ENCODE data around the gene DYNC1I1. TPM values are rescaled to one million over a fixed set of nuclear protein-coding genes. Genes with fewer than 3 reads are reported as not detected.

Gene DYNC1I1
- total RNA-seq, 1 experiment from 2014 or later, result not detected

DNA sequence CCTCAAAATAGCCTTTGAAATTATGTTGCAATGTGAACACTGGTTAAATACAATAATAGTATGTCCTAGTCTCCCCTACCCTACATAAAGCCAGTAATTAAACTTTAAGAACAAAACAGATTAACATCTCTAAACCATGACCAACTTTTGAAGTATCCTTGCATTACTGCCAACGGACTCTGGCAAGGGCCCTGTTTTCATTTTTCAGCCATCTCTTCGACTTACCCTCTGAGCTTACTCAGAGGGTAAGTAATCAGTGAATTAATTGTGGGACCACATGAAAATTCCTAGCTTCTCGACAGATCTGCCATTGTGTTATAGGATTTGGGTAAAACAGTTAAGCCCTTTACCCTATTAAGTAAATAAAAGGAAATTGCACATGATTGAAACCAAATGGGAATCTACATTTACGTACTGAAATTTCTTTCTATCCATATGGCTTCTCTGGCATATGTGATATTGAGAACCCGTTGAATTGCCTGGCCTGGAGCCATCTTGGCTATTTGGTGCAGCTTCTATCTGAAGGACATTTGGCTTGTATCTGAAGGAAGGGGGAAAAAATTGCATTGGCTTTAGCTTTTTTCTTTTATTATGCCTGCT lies 39.6 kb downstream of the DYNC1I1 start:
- ChIA-PET CTCF (no interaction called here), POLR2A (ENCODE audit: unreplicated experiment) (no interaction called here)
- H3K79me2 ChIP-seq (ENCODE audit: low read depth), result no peaks in the 10 kb centered on the region
- no peak overlapping the region for H2AFZ ChIP-seq
- H3K4me1 ChIP-seq (replicated peaks; ENCODE audit: insufficient read depth), result no peaks in the 10 kb centered on the region
- H4K20me1 ChIP-seq (ENCODE audit: insufficient read depth), result no peaks in the 10 kb centered on the region
- DNase-seq, result no peak
- intact Hi-C loops (cut with micrococcal nuclease; ENCODE audit: unreplicated experiment), result no loop called here
- no peaks in the 10 kb centered on the region for H3K36me3 ChIP-seq (ENCODE audit: low read depth)
- no peaks in the 10 kb centered on the region for H3K9me2 ChIP-seq (ENCODE audit: insufficient read depth)
- no peak overlapping the region for H3K4me2 ChIP-seq
- no peak overlapping the region for H3K27ac ChIP-seq
- H3K4me3 ChIP-seq, result no peak overlapping the region
- 0 out of 2 replicates have a peak, but pooled peaks cover 3% of the 10 kb centered on the region for H3K27me3 ChIP-seq (ENCODE audit: insufficient read depth, low read depth)
- H3F3A ChIP-seq (ENCODE audit: insufficient read depth, low read depth), result no peaks in the 10 kb centered on the region
- H3K9me3 ChIP-seq (ENCODE audit: insufficient read depth, low read depth), result no peaks in the 10 kb centered on the region
- TF ChIP-seq, protein P1, sequence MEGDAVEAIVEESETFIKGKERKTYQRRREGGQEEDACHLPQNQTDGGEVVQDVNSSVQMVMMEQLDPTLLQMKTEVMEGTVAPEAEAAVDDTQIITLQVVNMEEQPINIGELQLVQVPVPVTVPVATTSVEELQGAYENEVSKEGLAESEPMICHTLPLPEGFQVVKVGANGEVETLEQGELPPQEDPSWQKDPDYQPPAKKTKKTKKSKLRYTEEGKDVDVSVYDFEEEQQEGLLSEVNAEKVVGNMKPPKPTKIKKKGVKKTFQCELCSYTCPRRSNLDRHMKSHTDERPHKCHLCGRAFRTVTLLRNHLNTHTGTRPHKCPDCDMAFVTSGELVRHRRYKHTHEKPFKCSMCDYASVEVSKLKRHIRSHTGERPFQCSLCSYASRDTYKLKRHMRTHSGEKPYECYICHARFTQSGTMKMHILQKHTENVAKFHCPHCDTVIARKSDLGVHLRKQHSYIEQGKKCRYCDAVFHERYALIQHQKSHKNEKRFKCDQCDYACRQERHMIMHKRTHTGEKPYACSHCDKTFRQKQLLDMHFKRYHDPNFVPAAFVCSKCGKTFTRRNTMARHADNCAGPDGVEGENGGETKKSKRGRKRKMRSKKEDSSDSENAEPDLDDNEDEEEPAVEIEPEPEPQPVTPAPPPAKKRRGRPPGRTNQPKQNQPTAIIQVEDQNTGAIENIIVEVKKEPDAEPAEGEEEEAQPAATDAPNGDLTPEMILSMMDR (conservative IDR thresholded peaks at IDR 0.05), result no peak
- TF ChIP-seq EZH2 (IDR thresholded peaks at IDR 0.05; ENCODE audit: low read depth), result no peak
- BruUV-seq (replicated peaks), result no TSS peak

DNA sequence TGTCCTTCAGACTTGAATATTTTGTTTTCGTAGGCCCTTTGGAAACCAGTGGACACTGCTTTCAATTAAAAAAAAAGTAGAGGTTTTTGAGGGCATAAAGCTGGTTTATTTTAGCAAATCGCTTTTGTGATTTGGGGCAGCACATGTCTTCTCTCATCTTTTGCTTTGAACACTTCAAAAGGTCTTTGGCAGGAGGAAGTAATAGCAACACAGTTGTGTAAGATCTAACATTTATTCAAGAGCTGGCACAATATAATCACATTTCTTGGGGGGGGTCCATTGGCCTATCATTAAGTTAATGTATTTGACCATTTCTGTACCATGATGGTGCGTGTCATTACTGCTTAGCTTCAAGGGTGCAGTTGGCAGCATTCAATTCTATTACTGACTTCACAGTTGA lies 42.4 kb downstream of the DYNC1I1 start:
- ChIA-PET POLR2A (ENCODE audit: unreplicated experiment) (no interaction called here), CTCF (no interaction called here)
- Histone ChIP-seq H2AFZ (no peak overlapping the region), H3K27ac (no peak overlapping the region), H3K79me2 (ENCODE audit: low read depth) (no peaks in the 10 kb centered on the region), H3F3A (ENCODE audit: insufficient read depth, low read depth) (no peaks in the 10 kb centered on the region), H3K36me3 (ENCODE audit: low read depth) (no peaks in the 10 kb centered on the region), H3K4me3 (no peak overlapping the region), H3K4me2 (no peak overlapping the region), H3K9me3 (ENCODE audit: insufficient read depth, low read depth) (no peaks in the 10 kb centered on the region), H3K4me1 (replicated peaks; ENCODE audit: insufficient read depth) (no peaks in the 10 kb centered on the region), H3K27me3 (ENCODE audit: insufficient read depth, low read depth) (no peaks in the 10 kb centered on the region), H3K9me2 (ENCODE audit: insufficient read depth) (no peaks in the 10 kb centered on the region), H4K20me1 (ENCODE audit: insufficient read depth) (no peaks in the 10 kb centered on the region)
- no TSS peak for BruUV-seq (replicated peaks)
- intact Hi-C loops (cut with micrococcal nuclease; ENCODE audit: unreplicated experiment), result no loop called here
- no peak for DNase-seq
- no peak for TF ChIP-seq EZH2 (IDR thresholded peaks at IDR 0.05; ENCODE audit: low read depth)
- TF ChIP-seq, protein P1 (conservative IDR thresholded peaks at IDR 0.05), result no peak

DNA sequence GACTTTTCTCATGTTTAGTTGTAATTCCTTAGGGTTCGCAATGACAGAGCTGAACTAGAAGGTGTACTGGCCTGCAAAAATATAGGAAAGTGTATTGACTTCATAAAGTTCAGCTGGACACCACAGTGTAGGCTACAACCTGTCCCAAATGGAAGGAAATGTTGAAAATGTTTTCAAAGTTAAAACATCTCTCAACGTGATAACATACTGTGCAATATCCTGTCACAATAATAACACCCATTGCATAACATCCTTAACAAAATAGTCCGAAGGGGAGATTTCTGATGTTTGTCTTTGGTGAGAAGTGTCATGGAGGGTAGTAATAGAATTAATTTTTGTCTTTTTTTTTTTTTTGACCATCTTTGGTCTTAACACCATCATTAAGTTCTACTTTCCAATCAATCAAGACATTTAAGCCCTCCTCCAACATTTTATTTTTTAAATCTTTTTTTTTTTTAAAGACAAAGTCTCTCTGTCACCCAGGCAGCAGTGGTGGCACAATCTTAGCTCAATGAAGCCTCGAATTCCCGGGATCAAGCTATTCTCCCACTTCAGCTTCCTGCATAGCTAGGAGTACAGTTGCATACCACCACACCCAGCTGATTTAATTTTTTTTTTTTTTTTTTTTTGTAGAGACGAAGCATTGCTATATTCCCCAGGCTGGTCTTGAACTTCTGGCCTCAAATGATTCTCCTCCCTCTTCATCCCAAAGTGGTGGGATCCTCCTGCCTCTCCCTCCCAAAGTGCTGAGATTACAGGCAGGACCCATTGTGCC lies 45.7 kb downstream of the DYNC1I1 start:
- no peak for TF ChIP-seq EZH2 (IDR thresholded peaks at IDR 0.05; ENCODE audit: low read depth)
- TF ChIP-seq, protein P1 (conservative IDR thresholded peaks at IDR 0.05), result no peak
- Histone ChIP-seq H4K20me1 (ENCODE audit: insufficient read depth) (no peaks in the 10 kb centered on the region), H3K27me3 (ENCODE audit: insufficient read depth, low read depth) (no peaks in the 10 kb centered on the region), H3K79me2 (ENCODE audit: low read depth) (no peaks in the 10 kb centered on the region), H3K36me3 (ENCODE audit: low read depth) (no peaks in the 10 kb centered on the region), H3K9me2 (ENCODE audit: insufficient read depth) (no peaks in the 10 kb centered on the region), H3K9me3 (ENCODE audit: insufficient read depth, low read depth) (no peaks in the 10 kb centered on the region), H3K4me1 (replicated peaks; ENCODE audit: insufficient read depth) (no peaks in the 10 kb centered on the region), H3F3A (ENCODE audit: insufficient read depth, low read depth) (no peaks in the 10 kb centered on the region), H3K27ac (no peak overlapping the region), H3K4me2 (no peak overlapping the region), H2AFZ (no peak overlapping the region), H3K4me3 (no peak overlapping the region)
- no TSS peak for BruUV-seq (replicated peaks)
- POLR2A ChIA-PET (ENCODE audit: unreplicated experiment), result no interaction called here
- no peak for DNase-seq
- CTCF ChIA-PET, result no interaction called here
- intact Hi-C loops (cut with micrococcal nuclease; ENCODE audit: unreplicated experiment), result no loop called here
